T-helper 2 cell treated with Interferon-gamma antibody and Interleukin-4, amounts not matched to agents 100 ng/mL and 5 ng/mL, for 36 hours (primary cell): ENCODE results near the gene CIDEA. TPM values are rescaled to one million over a fixed set of nuclear protein-coding genes. Genes with fewer than 3 reads are reported as not detected.

Source experiments
- intact Hi-C: fragments of 100-400 bp; cut with micrococcal nuclease; formaldehyde crosslinking; loops from one replicate; pipeline ENCODE4 v1.15.1; 2023
- total RNA-seq: library from RNA; stranded (reverse); gene quantifications from 2 replicates; pipeline ENCODE4 v1.2.3, GENCODE V29; 2022

The CIDEA gene
- total RNA-seq, 1 donor from 2014 or later = not detected

DNA sequence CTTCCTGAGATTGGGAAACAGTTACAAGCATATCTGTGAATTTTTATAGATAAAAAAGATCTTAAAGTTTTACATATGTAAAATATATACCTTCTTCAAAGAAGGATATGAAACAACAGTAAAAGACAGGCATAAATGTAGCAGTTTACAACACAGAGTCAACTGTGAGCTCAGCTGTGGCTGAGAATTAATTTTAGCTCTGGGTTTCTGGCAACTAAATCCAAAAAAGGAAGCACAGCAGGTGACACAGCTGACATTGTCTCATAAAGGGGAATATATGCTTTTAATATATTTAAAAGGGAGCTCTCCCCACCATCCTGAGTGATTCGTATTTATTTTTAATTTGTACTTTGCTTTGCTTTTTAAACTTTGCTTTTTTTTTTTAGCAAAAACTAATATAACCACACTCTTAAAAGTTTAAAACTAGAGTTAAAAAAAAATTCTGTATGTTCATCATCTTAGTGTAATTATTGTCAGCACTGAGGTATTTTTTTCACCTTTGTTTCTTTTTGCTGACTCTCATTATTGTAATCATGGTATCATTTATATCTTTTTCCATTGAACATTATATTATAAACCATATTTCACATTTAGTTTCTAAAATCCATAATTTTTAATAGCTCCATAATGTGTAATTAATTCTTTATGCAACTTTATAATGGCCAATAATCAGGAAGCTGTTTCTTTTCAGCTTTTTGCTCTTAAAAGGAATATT is 60.6 kb downstream of the CIDEA start:
- intact Hi-C loops = no loop called here

DNA sequence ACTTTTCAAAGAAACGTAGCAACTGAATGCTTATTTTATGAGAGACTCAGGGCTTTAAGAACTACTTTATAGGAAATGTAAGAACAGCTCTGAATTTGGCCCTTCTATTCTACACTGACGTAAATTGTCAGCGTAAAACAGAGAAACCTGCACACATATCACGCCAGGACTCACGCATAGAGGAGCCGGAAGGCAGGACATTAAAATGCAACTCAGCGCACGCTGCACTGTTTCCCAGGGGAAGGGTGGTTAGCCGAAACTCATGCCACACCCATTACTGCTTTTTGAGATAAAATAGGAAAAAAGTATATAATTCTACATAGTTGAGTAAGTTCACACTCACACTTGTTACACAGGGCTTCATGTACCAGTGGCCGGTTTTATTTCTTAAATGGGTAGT is 61.3 kb downstream of the CIDEA start:
- intact Hi-C loops = no loop called here

DNA sequence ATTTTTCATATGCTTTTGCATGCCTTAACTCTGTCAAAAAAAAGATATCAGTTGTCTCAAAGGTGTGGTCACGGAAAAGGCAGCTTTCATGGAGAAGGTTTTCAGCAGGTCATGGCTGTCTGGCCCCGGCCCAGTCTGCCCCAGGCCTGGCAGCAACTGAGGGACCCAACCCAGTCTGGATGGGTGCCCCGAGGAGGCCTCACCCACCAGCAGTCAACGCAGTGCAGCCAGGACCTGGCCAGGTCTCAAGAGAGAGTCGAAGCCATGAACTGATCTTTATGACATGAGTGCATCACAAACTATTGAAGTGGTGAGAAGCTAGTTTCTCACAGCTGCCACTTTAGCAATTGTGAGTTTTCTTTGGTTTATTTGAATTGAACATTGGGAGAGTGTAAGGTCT is 61.8 kb downstream of the CIDEA start:
- intact Hi-C loops = no loop called here

DNA sequence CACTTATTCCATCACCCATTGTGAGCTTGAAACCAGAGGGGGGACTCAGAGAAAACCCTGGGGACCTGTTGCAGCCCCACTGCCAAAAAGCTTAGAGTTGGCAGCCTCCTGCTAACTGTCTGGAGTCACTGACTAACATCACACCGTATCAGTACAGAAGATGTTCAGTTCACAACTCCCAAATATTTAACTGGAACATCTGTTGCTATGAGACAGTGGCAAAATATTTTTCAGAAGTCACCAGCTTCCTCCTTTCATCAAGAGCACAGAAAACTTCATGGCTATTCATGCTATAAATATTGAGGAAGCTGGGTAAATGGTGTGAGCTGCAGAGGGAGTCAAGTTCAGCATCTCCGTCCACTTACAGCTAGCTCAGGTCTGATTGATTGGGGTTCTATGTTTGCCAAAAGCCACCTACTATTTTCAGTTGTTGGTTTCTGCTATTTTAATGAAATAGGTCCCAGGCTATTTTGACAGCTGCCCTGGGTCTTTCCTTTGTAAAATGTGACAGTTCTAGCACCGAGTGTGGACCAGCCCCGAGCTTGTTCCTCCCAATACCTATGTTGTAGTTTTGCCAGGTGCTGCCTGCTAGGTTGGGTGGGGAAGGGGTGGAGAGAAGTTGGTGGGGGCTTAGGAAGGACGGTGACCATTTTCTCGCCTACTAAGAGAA is 63.6 kb downstream of the CIDEA start:
- intact Hi-C loops = no loop called here

DNA sequence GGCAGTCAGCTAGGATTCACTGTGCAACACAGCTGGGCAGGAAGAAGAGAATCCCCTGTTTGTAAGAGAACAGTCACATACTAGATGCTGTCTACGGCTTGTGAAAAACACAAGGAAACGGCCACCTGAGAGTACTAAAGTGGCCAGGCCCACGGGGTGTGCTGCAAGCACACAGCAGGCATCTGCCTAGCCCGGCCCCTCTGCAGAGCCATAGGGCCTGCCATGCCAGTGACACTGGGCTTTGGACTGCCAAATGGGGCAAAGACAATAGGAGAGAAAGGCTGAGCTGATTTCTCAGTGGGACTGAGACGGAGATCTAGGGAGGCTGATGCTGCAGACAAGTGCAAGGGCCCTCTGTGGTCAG is 64.2 kb downstream of the CIDEA start:
- intact Hi-C loops = no loop called here

DNA sequence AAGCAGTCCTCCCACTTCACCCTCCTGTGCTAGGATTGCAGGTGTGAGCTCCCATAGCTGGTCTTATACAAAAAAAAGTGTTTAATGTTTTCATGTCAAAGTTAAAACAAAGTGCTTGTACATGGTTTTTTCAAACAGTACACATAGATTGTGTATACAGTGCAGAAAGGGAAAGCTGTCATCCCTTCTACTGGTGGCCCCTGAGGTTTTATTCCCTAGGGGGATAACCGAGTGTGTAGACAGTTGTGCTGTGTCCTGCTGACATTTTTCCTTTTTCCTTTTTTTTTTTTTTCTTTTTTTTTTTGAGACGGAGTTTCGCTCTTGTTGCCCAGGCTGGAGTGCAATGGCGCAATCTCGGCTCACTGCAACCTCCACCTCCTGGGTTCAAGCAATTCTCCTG is 64.7 kb downstream of the CIDEA start:
- intact Hi-C loops = no loop called here

DNA sequence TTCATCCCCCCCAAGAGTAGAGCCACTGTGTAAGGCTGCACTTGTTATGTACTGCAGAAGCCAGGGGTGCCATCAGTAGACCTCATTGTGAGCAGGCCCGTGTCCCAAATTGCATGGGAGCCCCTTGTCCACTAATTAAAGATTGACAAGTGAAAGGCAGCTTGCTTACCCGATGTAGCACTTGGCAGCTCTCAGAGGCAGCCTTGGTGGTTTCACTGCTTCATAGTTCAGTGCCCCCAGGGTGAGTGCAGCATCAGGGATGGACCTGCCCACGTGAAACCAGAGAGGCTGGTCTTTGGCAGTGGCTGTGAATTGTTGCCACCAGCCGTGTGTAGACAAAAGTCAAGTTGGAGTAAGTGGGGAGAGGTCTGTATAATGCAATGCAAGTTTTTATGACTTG is 67.2 kb downstream of the CIDEA start:
- intact Hi-C loops = no loop called here

DNA sequence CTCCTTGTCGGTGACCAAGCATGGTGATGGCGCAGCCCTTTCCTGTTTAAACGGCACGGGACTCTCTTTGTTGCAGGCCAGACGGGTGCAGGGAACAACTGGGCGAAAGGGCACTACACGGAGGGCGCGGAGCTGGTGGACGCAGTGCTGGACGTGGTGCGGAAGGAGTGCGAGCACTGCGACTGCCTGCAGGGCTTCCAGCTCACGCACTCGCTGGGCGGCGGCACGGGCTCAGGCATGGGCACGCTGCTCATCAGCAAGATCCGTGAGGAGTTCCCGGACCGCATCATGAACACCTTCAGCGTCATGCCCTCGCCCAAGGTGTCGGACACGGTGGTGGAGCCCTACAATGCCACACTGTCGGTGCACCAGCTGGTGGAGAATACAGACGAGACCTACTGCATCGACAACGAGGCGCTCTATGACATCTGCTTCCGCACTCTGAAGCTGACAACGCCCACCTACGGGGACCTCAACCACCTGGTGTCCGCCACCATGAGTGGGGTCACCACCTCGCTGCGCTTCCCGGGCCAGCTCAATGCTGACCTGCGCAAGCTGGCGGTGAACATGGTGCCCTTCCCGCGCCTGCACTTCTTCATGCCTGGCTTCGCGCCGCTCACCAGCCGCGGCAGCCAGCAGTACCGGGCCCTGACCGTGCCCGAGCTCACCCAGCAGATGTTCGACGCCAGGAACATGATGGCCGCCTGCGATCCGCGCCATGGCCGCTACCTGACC is 71.0 kb downstream of the CIDEA start:
- intact Hi-C loops = no loop called here

DNA sequence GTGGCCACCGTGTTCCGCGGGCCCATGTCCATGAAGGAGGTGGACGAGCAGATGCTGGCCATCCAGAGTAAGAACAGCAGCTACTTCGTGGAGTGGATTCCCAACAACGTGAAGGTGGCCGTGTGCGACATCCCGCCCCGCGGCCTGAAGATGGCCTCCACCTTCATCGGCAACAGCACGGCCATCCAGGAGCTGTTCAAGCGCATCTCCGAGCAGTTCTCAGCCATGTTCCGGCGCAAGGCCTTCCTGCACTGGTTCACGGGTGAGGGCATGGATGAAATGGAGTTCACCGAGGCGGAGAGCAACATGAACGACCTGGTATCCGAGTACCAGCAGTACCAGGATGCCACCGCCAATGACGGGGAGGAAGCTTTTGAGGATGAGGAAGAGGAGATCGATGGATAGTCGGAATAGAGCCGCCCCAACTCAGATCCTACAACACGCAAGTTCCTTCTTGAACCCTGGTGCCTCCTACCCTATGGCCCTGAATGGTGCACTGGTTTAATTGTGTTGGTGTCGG is 71.6 kb downstream of the CIDEA start:
- intact Hi-C loops = no loop called here

DNA sequence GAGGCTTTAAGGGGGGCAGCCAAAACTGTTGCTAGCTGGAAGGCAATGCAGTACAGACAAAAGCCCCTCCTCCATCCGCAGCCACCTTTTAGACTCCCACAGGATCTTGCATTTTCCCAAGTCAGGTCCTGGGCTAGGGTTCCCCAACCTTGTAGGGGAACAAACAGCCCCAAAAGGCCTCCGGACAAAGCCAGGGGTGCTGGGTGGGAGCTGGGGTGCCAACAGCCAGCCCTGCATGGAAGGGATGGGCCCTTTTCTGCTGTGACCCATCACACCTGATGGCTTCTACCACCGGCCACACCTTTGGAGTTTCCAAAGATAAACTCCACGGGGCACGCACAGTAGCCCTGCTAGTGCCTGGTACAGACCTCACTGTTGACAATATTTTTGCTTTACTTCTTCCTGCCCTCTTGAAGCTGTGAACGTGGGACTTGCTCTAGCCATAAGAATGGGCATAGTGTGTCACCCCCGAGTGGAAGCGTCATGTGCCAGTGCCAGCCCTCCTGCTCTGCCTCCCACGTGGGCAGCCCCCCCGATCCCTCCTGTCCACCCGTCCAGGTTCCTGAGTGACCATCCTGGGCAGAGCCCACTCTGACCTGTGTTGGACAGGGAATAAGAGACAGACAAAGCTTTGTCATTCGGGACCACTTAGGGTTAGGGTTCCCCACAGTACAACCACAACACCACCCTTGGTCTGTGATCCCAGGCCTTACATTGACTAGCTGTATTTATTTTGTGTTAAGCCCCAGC is 72.7 kb downstream of the CIDEA start:
- intact Hi-C loops = no loop called here

Other genes starting within 250 kb of the CIDEA start
- not detected in 2 replicates for gene ANKRD62, start 160.5 kb upstream of the CIDEA start, total RNA-seq
- gene TUBB6, start 53.9 kb downstream of the CIDEA start, total RNA-seq = 13.0 and 14.4 TPM in 2 replicates
- 46.1 and 47.5 TPM in 2 replicates for gene AFG3L2, start 122.9 kb downstream of the CIDEA start, total RNA-seq
- 3.8 and 4.3 TPM in 2 replicates for gene PRELID3A, start 153.6 kb downstream of the CIDEA start, total RNA-seq